Adipose tissue (tissue), 3 donors: Measurements from ENCODE around the gene EFEMP1. TPM values are rescaled to one million over a fixed set of nuclear protein-coding genes. Genes with fewer than 3 reads are reported as not detected.

Experiments
- H3K27ac ChIP-seq: one replicate; pipeline ENCODE4 v1.5.1; 2013; ENCODE audit warnings: low read depth, low read length
- WGBS, 3 donors: extraction: QIAGEN DNeasy Blood & Tissue Kit; methylation state at CpG; one replicate each; pipeline ENCODE4 v1.1.7; 2013; 5-methylcytosine and 5-hydroxymethylcytosine counted together
- polyA plus RNA-seq, 3 donors: library from polyadenylated mRNA; stranded (reverse); fragments of 200-250 nt; gene quantifications; one replicate each; pipeline ENCODE4 v1.2.3, GENCODE V29; 2013
- donor health status: healthy with polysubstance abuse.
- donor health status: Bipolar disorder and iron deficiency.
- donor health status: healthy.

Gene EFEMP1
- polyA plus RNA-seq, 3 donors, result 29.6 to 203 (median 145) TPM

- no peak overlapping the region for H3K27ac ChIP-seq
- 78 to 88% (median 87%) methylated on average over 1 of the region's 1 CpG for WGBS, 3 donors
Observed at GRCh38 chr2:55906993-55907392, 16.6 kb downstream of the EFEMP1 start.

DNA sequence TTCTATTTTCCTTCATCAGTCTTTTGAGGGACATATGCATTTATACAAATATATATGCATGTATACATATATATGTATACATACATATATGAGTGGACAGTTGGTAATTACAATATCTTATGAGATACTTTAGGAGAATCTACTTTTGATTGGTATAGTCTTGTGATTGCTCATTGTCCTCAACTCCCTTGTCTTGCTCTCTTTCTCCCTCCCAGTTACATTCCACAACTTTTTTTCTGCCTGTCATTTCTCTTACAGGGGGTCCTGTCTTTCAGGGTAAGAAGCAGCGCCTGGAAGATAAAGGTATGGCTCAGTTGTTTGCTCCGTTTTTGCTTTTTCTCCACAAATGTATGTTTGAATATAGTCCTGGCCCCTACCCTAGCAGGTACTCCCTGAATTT, 19.9 kb downstream of the EFEMP1 start:
- H3K27ac ChIP-seq, result no peak overlapping the region
- 95 to 96% (median 95%) methylated on average over 2 of the region's 2 CpGs for WGBS, 3 donors

- no peak overlapping the region for H3K27ac ChIP-seq
Observed at GRCh38 chr2:55902971-55903370, 20.6 kb downstream of the EFEMP1 start.

- 46 to 72% (median 52%) methylated on average over 3 of the region's 3 CpGs for WGBS, 3 donors
Observed at GRCh38 chr2:55902429-55902828, 21.2 kb downstream of the EFEMP1 start.

DNA sequence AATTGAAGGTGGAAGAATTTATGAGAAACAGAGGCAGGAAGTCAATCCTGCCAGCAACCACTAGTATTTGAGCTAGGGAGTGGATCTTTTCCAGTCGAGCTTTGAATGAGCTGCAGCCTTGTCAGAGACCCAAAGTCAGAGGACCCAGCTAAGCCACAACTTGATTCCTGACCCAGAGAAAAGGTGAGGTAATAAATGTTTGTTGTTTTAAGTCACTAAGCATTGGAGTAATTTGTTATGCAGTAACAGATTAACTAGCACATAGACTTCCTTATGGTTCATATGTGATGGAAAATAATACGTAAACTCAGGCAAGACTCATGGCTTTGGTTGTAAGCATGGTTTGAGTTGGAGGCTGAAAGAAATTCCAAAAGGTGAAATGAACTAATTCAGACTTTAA, 21.6 kb downstream of the EFEMP1 start:
- WGBS, 3 donors, result 75 to 79% (median 79%) methylated on average over 2 of the region's 2 CpGs
- no peak overlapping the region for H3K27ac ChIP-seq

More at GRCh38 chr2:55902429-55902828, 21.2 kb downstream of the EFEMP1 start:
- no peak overlapping the region for H3K27ac ChIP-seq

DNA sequence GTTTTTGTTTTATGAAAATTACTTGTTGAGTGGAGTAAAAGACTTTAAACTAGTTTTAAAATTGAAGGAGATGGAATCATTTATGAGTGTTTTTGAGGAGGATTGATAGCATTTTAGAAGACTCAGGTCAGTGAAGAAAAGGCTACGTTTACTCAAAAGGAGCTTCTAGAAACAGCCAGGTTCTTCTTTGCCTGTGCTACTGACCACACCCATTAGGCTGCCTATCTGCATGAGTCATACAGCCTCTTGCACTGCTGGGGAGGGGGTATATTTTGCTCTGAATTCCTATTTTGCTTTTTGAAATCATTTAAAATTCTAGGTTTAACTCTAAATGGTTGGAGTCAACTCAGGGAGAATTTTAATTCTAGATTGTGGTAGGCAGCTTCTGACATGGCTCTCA, 22.3 kb downstream of the EFEMP1 start:
- WGBS, 3 donors, result 30 to 52% (median 32%) methylated on average over 1 of the region's 1 CpG
- H3K27ac ChIP-seq, result no peak overlapping the region

DNA sequence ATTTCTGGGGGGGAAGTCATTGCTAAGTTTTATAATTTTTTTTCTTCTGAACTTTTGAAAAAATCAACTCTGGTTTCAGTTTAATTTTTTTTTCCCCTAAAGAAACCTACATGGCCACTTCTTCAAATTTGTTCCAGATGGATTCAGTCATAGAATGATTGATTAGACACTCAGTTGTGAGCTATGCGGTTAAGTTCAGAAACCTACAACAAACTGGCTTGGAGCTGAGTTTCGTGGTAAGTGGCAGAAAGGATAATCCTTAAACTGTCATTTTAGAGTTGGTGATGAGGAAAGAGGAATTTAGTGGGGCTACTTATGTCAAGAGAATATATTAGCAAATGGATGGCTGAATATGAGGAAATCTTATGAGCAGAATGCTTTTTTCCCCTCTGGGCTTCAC, 23.7 kb downstream of the EFEMP1 start:
- 71 to 84% (median 82%) methylated on average over 2 of the region's 2 CpGs for WGBS, 3 donors
- no peak overlapping the region for H3K27ac ChIP-seq

DNA sequence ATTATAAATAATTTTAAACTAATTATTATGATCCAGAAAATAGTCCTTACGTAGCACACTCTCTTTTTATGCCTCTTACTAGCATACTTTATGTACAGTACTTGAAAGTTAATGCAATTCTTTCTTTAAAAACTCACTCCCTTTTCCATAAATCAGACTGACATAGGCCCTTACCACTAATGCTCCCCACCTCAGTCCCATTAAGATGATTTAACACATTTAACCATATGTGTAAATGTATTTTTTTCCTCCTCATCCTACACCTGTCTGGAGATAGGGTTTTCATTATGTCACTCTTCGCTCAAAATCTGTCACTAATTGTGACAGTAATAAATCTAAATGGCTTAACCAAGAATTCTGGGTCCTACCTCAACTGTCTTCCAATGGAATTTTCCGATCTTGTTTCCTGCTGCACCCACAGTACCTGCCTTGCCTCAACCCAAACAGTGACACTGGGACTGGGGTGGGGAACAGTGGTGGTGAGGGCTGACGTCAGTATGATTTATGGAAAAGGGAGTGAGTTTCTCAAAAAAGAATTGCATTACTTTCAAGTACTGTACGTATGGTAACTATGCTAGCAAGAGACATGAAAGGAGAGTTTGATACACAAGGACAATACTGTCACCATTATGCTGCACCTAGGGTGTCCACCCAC, 25.1 kb downstream of the EFEMP1 start:
- 87 to 95% (median 90%) methylated on average over 5 of the region's 5 CpGs for WGBS, 3 donors
- no peak overlapping the region for H3K27ac ChIP-seq

DNA sequence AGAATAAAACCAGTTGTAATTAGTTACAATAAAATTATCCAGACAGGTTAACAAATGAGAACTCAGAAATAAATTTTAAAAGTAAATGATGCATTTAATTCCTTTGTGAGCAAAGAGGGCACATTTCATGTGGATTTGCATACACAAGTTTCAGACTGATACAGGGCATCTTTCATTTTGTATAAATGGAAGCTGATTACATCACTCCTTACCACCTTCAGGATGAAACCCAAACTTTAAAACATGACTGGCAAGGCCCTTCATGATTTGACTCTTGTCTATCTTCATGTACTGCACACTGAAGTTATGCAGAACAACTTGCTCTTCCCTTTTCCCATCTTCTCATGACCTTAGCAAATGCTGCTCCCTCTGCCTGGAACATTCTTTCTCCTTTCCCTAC, 26.9 kb downstream of the EFEMP1 start:
- H3K27ac ChIP-seq, result no peak overlapping the region

DNA sequence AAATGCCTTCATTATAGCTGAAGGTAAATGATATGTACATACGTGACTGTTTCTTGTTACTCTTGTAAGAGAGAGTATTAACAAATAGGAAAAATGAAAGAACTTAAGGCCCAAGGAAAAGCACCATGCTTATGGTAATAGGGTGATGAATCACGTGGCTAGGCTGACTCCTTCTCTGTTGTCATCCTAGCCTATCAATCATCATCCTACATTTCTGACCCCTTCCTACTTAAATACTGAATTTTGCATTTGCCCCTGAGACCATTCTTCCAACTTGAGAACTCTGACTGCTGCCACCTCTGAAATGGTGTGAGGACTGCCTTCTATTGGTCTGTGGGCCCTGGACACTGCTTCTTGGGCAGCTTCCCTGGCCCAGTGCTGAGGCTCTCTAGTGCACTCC, 28.9 kb downstream of the EFEMP1 start:
- no peak overlapping the region for H3K27ac ChIP-seq
- WGBS, 3 donors, result 88 to 89% (median 88%) methylated on average over 2 of the region's 2 CpGs

- no peak overlapping the region for H3K27ac ChIP-seq
- WGBS, 3 donors, result 15 to 56% (median 22%) methylated on average over 2 of the region's 2 CpGs
Observed at GRCh38 chr2:55891671-55892094, 31.9 kb downstream of the EFEMP1 start.

DNA sequence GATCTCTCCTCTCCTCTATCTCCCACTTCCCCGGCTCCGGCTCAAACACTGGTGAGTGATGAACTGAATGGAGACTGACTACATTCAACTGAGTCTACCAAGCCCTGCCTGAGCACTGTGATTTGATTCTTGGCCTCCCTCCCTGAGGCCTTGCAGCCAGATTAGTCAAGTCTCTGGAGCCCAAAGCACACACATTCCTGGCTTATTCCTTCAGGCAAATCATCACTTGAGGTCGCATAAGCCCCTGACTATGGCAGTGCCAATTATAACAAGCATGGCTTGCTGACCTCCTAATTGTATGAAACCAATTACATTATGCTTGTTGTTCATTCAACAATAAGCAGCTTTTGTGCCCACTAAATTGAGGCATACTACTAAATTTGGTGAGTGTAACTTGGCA, 34.6 kb downstream of the EFEMP1 start:
- no peak overlapping the region for H3K27ac ChIP-seq
- WGBS, 3 donors, result 77 to 91% (median 81%) methylated on average over 3 of the region's 3 CpGs

- WGBS, 3 donors, result 68 to 84% (median 78%) methylated on average over 7 of the region's 7 CpGs
Observed at GRCh38 chr2:55887901-55888624, 35.5 kb downstream of the EFEMP1 start.

DNA sequence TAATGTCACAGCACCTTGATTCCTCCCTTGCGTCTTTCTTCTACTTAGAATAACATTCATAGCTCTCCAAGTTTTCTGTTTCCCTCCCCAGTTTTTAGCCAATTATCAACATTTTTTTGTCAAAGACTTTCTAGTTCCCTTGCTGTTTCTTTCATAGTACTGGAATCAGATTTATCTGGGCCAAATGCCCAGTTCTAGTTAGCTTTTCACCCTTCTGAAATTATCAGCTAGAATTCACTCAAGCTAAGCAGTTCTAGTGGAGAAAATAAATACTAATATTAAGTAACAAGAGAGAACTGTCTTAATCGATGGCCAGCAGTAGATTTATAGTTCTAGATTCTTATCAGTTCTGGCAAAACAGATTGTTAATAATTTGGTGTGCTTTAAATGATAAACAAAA, 36.2 kb downstream of the EFEMP1 start:
- no peak overlapping the region for H3K27ac ChIP-seq
- WGBS, 3 donors, result 35 to 53% (median 40%) methylated on average over 2 of the region's 2 CpGs

More at GRCh38 chr2:55887901-55888624, 35.5 kb downstream of the EFEMP1 start:
- H3K27ac ChIP-seq, result no peak overlapping the region

GRCh38 chr2:55885944-55886281, 37.7 kb downstream of the EFEMP1 start:
- no peak overlapping the region for H3K27ac ChIP-seq

DNA sequence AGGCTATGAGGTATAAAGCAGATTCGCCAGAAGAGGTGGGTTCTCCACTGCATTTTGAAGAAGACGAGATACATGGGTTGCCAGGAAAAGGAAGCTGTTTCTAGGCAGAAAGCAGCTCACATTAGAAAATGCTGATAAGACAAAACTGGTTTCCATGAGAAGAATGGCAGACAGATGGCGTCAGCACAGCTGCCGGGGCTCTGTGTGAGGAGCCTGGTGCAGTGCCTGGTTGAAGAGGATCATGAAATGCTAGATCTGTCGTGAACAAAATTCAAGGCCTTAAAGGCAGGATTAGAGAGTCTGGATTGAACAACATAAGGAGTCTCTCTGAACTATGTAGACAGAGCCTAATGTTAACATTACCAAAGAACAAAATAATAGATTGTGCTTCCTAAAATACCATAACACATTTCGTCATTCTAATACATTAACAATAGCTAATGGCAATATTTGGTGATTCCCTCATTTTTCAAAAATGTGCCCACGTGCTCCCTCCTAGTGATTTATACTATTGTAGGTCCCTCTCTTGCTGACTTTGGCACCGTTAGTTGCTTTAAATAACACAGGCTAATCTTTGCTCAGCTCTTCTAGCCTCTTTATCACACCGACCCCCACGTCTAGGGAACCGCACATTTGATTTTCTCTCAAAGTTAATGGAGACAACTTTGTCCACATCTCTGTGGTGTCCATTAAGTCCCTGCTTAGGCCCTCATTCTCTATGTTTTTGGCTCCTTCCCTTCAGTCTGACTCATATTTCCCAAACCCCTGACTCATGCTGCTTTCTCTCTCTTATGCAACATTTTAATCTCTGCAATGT, 38.2 kb downstream of the EFEMP1 start:
- no peak overlapping the region for H3K27ac ChIP-seq
- WGBS, 3 donors, result 68 to 81% (median 71%) methylated on average over 11 of the region's 11 CpGs

- no peak overlapping the region for H3K27ac ChIP-seq
- 72 to 91% (median 90%) methylated on average over 1 of the region's 1 CpG for WGBS, 3 donors
Observed at GRCh38 chr2:55883829-55884228, 39.8 kb downstream of the EFEMP1 start.

DNA sequence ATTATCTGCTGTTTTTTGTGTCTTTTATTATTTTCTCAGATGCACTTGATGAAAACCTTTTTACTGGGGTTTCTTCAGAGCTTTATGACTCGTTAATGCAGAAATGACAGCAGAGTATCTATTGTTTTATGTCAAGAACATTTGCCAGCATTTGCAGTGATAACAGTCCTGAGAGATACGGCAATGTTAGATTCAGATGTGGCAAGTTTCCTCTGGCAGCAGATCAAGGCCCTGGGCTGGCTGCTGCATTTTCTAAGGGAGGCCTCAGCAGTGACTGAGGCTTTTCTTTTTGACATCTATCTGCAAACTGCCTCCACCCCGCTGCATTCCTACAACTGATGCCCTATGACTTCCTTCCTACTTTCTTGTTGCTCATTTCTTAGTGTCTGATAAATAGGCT, 40.2 kb downstream of the EFEMP1 start:
- no peak overlapping the region for H3K27ac ChIP-seq
- 23 to 43% (median 28%) methylated on average over 3 of the region's 3 CpGs for WGBS, 3 donors

GRCh38 chr2:55882954-55883353, 40.6 kb downstream of the EFEMP1 start:
- H3K27ac ChIP-seq, result no peak overlapping the region
- 81 to 90% (median 83%) methylated on average over 4 of the region's 4 CpGs for WGBS, 3 donors
